ENCODE measurements around the gene CHRND. TPM values are rescaled to one million over a fixed set of nuclear protein-coding genes. Genes with fewer than 3 reads are reported as not detected.

The CHRND gene
- total RNA-seq, 1 donor from 2014 or later, result not detected

- no peak for DNase-seq (ENCODE audit: low spot score)
These were observed 22.8 kb upstream of the CHRND start for GRCh38 chr2:232502911-232503808.

DNA sequence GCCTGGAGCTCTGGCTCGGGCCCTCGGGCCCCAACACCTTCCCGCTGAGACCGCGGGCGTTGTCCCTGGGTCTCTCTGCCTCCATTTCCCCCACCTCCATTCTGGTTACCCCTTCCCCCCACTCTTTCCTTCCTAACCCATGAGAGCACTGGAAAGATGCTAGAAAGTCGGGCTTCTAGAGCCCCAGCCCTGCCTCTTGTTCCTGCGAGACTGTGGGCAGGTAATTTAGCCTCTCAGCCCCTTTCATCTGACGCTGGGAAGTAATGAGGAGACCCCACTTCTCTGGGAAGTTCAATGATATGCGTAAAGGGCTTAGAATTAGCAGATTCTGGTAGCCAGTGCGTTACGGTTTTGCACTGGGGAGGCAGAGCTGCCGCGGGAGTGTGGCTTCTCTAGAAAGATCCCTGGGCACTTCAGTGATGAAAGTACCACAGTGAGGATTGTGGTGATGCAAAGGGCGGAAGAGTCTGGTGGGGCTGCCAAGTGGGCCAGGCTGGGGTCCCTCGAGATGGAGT is 22.1 kb upstream of the CHRND start:
- DNase-seq (ENCODE audit: low spot score), result no peak

GRCh38 chr2:232504438-232504837 is 21.5 kb upstream of the CHRND start:
- no peak for DNase-seq (ENCODE audit: low spot score)

DNA sequence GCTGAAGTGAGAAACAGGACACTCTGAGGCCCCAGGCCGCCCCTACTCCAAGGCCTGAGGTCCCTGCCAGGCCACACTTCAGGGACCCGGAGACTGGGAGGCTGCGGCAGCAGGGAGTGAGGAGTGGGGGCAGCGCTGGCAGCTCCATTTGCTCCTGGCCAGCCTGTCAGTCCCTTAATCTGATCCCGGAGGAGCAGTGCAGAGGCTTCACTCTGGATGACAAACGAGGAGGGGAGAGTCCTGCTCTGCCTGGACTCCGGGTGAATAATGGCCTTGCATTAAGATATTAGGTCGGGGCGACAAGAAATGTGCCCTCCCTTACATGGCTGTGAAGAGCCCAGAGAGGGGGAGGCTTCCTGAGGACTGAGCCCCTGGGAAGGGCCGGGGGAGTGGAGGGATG is 20.1 kb upstream of the CHRND start:
- DNase-seq (ENCODE audit: low spot score), result no peak

DNA sequence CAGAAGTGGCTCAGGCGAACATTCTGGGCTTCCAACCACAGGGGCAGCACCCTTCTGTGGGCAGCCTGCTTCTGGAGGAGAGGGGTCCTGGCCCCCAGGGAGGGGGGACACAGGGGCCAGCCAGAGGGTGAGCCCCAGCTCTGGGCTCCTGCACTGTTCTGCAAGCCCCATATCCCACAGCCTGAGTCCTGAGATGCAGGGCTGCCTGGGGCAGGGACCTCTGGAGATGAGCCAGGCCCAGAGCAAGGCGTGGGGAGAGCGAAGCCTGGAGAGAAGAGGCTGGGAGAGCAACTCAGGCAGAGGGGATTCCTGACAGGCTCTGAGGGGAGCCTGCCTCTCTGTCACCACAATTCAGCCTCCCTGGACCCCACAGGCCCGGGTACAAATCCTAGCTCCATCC is 19.3 kb upstream of the CHRND start:
- DNase-seq (ENCODE audit: low spot score), result no peak

DNA sequence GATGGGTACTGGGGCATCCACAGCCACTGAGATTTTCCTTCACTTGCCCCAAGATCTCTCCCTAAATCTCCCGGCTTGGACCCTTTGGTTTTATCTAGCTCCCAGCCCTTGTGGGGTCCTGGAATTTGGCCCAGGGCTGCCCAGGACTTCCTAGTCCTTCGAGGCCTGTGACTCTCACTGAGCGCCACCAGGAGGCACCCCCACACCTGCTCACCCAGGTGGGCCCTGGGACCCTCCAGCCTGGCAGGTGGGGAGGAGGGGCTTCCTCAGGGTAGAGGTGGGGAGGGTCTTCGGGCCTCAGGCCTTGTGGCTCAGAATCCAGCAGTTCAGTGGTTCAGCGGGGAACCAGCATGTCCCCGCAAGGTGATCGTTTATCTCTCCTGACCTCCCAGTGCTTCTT is 17.7 kb upstream of the CHRND start:
- DNase-seq (ENCODE audit: low spot score), result no peak

GRCh38 chr2:232511336-232511890 is 14.5 kb upstream of the CHRND start:
- DNase-seq (ENCODE audit: low spot score), result no peak

GRCh38 chr2:232512602-232513001 is 13.4 kb upstream of the CHRND start:
- DNase-seq (ENCODE audit: low spot score), result no peak

DNA sequence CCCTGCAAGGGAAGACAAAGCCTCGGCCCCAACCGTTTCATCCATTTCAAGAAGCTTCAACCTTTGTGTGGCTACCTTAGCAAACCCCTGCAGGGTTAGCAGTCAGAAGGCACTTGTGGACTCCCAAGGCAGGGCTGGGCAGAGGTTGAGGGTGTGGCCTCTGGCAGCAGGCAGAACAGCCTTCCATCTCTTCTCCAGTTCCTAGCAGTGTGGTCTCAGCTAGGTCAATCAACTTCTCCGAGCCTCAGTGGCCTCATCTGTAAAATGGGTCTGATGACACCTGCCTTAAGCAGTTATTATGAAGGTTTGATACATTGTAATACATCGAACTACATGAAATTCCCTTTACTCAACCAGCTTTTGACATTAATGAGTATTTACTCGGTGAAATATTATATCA is 12.6 kb upstream of the CHRND start:
- DNase-seq (ENCODE audit: low spot score), result no peak

GRCh38 chr2:232515639-232516038 is 10.3 kb upstream of the CHRND start:
- no peak for DNase-seq (ENCODE audit: low spot score)

DNA sequence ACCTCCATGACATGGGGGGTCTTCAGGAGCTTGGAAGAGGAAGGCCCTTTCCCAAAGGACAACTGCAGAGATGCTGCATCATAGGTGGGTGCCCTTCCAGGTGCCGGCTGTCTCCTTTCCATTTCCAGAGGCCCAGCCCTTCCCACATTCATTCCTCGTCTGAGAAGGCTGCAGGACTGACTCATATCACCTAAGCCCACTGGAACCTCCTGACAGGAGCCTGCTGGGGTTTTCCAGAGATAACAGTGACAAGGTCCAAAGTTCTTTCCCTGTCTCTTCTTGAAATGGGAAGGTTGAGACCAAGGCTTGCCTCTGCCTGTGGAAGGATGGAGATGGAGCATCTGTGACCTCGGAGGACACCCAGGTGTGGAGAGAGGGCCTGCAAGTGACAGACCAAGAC is 9.4 kb upstream of the CHRND start:
- DNase-seq (ENCODE audit: low spot score), result no peak

- DNase-seq (ENCODE audit: low spot score), result no peak
These were observed 7.1 kb upstream of the CHRND start for GRCh38 chr2:232518844-232519243.

- no peak for DNase-seq (ENCODE audit: low spot score)
These were observed 6.2 kb upstream of the CHRND start, which contains the start of gene PRSS56 for GRCh38 chr2:232519581-232520438. Gene PRSS56 (plus strand): TSS chr2:232520388. CDS start chr2:232520599, 211 bp downstream.

GRCh38 chr2:232520489-232520888 is 5.5 kb upstream of the CHRND start:
- no peak for DNase-seq (ENCODE audit: low spot score)

DNA sequence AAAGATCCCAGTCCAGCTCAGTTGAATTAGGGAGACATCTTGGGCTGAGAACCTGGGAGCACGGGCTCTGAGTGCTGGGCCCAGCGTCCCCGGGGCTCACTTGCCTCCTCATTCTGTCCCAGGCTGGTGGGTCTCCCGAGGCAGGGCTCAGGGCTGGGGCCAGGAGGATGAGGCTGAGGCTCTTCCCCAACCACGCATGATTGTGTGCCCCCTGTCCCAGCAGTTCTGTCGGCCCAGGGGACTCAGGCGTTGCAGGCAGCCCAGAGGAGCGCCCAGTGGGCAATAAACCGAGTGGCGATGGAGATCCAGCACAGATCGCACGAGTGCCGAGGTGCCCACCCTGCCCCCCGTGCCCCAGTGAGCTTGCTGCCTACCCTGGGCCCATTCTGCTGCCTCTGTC is 4.9 kb upstream of the CHRND start:
- no peak for DNase-seq (ENCODE audit: low spot score)

GRCh38 chr2:232521959-232522622 is 3.9 kb upstream of the CHRND start:
- DNase-seq (ENCODE audit: low spot score), result no peak

- no peak for DNase-seq (ENCODE audit: low spot score)
These were observed 3.1 kb upstream of the CHRND start for GRCh38 chr2:232522623-232523401.

GRCh38 chr2:232523402-232523681 is 2.6 kb upstream of the CHRND start:
- DNase-seq (ENCODE audit: low spot score), result no peak

DNA sequence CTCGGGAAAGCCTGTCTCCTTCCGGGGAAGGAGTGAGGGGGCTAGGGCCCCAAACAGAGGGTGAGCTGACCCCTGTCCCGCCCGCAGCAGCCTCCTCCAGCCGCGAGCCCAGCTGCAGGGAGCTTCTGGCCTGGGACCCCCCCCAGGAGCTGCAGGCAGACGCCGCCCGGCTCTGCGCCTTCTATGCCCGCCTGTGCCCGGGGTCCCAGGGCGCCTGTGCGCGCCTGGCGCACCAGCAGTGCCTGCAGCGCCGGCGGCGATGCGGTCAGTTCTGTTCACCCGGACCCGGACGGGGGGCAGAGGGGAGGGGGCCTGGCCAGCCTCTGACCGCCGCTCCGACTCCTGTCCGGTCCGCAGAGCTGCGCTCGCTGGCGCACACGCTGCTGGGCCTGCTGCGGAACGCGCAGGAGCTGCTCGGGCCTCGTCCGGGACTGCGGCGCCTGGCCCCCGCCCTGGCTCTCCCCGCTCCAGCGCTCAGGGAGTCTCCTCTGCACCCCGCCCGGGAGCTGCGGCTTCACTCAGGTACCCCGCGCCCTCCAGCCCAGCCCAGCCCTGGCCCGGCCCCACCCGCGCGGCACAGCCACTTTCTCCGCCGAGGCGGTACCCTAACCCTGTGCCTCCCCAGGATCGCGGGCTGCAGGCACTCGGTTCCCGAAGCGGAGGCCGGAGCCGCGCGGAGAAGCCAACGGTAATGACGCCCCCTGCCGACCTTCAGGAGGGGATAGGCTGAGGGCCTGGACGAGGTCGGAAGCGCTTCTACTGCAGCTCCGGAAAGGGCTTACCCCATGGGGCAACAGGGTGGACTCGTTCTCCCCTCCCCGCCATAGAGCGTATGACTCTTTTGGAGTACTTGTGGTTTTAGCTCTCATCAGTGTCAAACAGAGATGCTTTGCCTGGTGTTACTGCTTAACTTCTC is 2.0 kb upstream of the CHRND start:
- DNase-seq (ENCODE audit: low spot score), result no peak
